ENCODE results near the gene S100A10.

GRCh38 chr1:152020849-152021248, 27.2 kb upstream of the S100A10 start:
- TF ChIP-seq CTCF (conservative IDR thresholded peaks at IDR 0.05): no peak
- no peak for TF ChIP-seq EZH2 (IDR thresholded peaks at IDR 0.05; ENCODE audit: low read depth)

Measured in PC-9 (cell line).